ENCODE data around the gene MARCHF2.

Gene MARCHF2

GRCh38 chr19:8481616-8482015 is 68.5 kb downstream of the MARCHF2 start:
- no peak for FAIRE-seq

- FAIRE-seq = no peak
Observed at GRCh38 chr19:8482696-8483095, 69.6 kb downstream of the MARCHF2 start.

DNA sequence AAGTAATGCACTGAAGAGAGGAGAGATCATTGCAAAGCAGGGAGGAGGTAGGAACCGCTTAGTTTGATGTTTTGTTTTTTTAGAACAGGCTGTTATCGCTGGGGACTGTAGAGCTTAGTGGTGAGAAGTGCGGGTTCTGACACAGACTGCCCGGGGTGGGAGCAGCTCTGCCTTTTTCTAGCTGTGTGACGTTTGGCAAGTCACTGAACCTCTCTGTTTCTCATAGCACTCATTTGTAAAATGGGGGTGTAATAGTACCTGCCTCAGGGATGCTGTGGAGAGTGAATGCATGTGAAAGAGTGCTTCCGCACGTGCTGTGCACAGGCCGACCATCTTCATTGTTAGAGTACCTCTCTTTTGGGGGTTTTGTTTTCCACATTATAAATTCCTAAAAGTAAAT is 70.1 kb downstream of the MARCHF2 start:
- no peak for FAIRE-seq

- no peak for FAIRE-seq
Observed at GRCh38 chr19:8484331-8484894, 71.3 kb downstream of the MARCHF2 start.

DNA sequence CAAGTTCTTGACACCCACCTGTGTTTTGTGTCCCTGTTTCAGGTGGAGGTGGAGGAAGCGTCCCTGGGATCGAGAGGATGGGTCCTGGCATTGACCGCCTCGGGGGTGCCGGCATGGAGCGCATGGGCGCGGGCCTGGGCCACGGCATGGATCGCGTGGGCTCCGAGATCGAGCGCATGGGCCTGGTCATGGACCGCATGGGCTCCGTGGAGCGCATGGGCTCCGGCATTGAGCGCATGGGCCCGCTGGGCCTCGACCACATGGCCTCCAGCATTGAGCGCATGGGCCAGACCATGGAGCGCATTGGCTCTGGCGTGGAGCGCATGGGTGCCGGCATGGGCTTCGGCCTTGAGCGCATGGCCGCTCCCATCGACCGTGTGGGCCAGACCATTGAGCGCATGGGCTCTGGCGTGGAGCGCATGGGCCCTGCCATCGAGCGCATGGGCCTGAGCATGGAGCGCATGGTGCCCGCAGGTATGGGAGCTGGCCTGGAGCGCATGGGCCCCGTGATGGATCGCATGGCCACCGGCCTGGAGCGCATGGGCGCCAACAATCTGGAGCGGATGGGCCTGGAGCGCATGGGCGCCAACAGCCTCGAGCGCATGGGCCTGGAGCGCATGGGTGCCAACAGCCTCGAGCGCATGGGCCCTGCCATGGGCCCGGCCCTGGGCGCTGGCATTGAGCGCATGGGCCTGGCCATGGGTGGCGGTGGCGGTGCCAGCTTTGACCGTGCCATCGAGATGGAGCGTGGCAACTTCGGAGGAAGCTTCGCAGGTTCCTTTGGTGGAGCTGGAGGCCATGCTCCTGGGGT is 72.7 kb downstream of the MARCHF2 start:
- no peak for FAIRE-seq

DNA sequence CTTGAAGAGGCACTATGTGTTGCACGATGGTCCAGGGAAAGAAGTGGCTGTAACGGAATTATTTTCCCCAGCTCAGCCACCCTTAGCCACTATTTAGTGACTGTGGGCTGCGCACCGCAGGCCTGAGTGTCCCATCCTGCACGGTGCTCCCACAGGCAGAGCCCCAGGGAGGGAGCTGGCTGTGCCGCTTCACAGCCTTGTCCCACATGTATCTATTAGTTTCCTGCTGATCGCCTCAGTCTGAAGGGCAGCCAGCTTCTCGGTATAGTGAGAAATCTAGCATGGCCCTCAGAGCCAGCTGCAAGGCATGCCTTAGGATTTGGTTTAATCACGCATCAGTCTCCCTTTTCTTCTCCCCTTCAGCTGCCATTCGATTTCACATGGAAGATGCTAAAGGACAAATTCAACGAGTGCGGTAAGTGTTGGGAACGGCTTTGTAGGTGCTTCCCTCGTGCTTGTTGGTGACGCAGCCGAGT is 73.6 kb downstream of the MARCHF2 start:
- FAIRE-seq = no peak

GRCh38 chr19:8487137-8487851 is 74.2 kb downstream of the MARCHF2 start:
- no peak for FAIRE-seq

DNA sequence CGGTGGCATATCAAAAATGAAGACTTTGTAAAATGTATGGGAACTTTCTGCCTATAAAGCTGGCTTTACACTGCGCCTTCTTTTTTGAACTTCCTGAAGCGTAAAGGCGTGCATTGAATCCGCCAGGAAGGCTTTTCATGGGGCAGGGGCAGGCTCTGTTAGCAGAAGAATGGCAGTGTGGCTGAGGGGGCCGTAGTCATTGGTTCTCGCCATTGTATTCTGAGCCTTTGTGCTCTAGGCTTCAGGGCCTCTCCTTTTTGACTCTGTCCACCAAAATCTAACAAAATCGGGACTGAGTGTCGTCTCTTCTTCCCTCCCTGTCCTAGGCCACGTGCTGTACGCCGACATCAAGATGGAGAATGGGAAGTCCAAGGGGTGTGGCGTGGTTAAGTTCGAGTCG is 75.3 kb downstream of the MARCHF2 start:
- no peak for FAIRE-seq

Measured in TTC549 (cell line).